ENCODE results near the gene GRHL3.

DNA sequence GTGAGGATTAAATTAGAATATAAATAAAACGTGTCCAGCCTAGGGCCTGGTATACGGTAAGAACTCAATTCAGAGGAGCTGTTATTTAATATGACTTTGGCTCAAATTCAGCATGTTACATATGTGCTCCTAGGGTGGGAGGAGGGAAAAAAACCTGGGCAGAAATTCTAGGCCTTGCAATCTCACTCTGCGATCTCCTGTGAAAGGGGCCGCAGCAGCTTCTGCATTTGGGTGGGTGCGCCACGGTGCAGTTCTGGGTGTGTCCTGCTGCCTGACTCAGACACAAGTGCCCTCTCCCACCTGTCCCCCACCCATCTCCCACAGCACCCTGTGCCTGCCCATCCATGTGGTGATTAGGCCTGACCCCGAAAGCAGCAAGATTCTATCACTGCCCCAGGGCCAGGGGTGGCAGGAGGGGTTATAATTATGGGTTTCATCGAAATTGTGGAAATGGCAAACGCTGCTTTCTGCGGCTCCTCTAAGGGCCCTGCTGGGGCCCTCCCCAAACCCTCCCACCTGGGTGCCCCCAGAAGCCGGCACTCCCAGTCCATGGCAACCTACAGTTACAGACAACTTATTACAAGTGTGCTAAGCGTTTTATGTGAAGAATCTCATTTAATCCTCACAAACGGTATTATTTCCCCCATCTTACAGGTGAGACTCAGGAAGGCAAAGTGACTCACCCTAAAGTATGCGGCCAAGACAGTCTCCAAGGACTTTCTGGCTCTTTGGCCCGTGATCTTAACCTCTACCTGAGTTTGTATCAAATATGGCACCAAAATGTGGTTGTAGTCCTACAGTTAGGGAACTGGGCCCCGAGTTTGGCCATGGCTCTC lies 25.5 kb upstream of the GRHL3 start:
- TF ChIP-seq, protein P1, sequence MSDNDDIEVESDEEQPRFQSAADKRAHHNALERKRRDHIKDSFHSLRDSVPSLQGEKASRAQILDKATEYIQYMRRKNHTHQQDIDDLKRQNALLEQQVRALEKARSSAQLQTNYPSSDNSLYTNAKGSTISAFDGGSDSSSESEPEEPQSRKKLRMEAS (IDR thresholded peaks at IDR 0.05; ENCODE audit: insufficient read depth, insufficient read length) = no peak
- no peak for TF ChIP-seq POLR2A (IDR thresholded peaks at IDR 0.05; ENCODE audit: low read depth, low read length)
- TF ChIP-seq, protein P2, sequence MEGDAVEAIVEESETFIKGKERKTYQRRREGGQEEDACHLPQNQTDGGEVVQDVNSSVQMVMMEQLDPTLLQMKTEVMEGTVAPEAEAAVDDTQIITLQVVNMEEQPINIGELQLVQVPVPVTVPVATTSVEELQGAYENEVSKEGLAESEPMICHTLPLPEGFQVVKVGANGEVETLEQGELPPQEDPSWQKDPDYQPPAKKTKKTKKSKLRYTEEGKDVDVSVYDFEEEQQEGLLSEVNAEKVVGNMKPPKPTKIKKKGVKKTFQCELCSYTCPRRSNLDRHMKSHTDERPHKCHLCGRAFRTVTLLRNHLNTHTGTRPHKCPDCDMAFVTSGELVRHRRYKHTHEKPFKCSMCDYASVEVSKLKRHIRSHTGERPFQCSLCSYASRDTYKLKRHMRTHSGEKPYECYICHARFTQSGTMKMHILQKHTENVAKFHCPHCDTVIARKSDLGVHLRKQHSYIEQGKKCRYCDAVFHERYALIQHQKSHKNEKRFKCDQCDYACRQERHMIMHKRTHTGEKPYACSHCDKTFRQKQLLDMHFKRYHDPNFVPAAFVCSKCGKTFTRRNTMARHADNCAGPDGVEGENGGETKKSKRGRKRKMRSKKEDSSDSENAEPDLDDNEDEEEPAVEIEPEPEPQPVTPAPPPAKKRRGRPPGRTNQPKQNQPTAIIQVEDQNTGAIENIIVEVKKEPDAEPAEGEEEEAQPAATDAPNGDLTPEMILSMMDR (IDR thresholded peaks at IDR 0.05; ENCODE audit: extremely low read depth in 1 of 2, insufficient read depth in 1 of 2, low read depth in 1 of 2, low read length in 2 of 2) = no peak
- no peak for TF ChIP-seq POLR2AphosphoS5 (IDR thresholded peaks at IDR 0.05; ENCODE audit: insufficient read depth, low read depth, low read length)
- no peak for TF ChIP-seq JUN (IDR thresholded peaks at IDR 0.05; ENCODE audit: borderline replicate concordance, insufficient read depth, insufficient read length, low read depth)
